ENCODE data around the gene NR2E1.

NR2E1 gene

GRCh38 chr6:108118810-108119768 lies 46.7 kb upstream of the NR2E1 start:
- no peak for TF ChIP-seq CTCF (IDR thresholded peaks at IDR 0.05; ENCODE audit: low read depth, low read length)
- H3K27me3 ChIP-seq (ENCODE audit: insufficient read depth, low read depth, severe bottlenecking), result peaks cover 5% of the 10 kb centered on the region

GRCh38 chr6:108119769-108120141 lies 46.1 kb upstream of the NR2E1 start:
- no peak for DNase-seq
- Histone ChIP-seq H3K27me3 (ENCODE audit: insufficient read depth, low read depth, severe bottlenecking) (peaks cover 5% of the 10 kb centered on the region), H3K9me3 (ENCODE audit: severe bottlenecking) (no peaks in the 10 kb centered on the region), H3K4me3 (ENCODE audit: low read depth, low read length) (no peak overlapping the region), H3K27ac (no peak overlapping the region), H3K36me3 (no peaks in the 10 kb centered on the region)
- no peak for TF ChIP-seq CTCF (IDR thresholded peaks at IDR 0.05; ENCODE audit: low read depth, low read length)

More at GRCh38 chr6:108118810-108119768, 46.7 kb upstream of the NR2E1 start:
- no peak for DNase-seq
- Histone ChIP-seq H3K4me3 (ENCODE audit: low read depth, low read length) (no peak overlapping the region), H3K9me3 (ENCODE audit: severe bottlenecking) (no peaks in the 10 kb centered on the region), H3K27ac (no peak overlapping the region), H3K36me3 (no peaks in the 10 kb centered on the region)

- TF ChIP-seq CTCF (IDR thresholded peaks at IDR 0.05; ENCODE audit: low read depth, low read length), result no peak
- H3K36me3 ChIP-seq, result no peaks in the 10 kb centered on the region
- no peaks in the 10 kb centered on the region for H3K9me3 ChIP-seq (ENCODE audit: severe bottlenecking)
- no peak overlapping the region for H3K4me3 ChIP-seq (ENCODE audit: low read depth, low read length)
- no peak overlapping the region for H3K27ac ChIP-seq
- peaks cover 5% of the 10 kb centered on the region for H3K27me3 ChIP-seq (ENCODE audit: insufficient read depth, low read depth, severe bottlenecking)
- DNase-seq, result no peak
Observed at GRCh38 chr6:108120311-108120710, 45.5 kb upstream of the NR2E1 start.

GRCh38 chr6:108121612-108122011 lies 44.2 kb upstream of the NR2E1 start:
- Histone ChIP-seq H3K27ac (no peak overlapping the region), H3K36me3 (no peaks in the 10 kb centered on the region), H3K27me3 (ENCODE audit: insufficient read depth, low read depth, severe bottlenecking) (peaks cover 2% of the 10 kb centered on the region), H3K4me3 (ENCODE audit: low read depth, low read length) (no peak overlapping the region), H3K9me3 (ENCODE audit: severe bottlenecking) (no peaks in the 10 kb centered on the region)
- TF ChIP-seq CTCF (IDR thresholded peaks at IDR 0.05; ENCODE audit: low read depth, low read length), result no peak
- DNase-seq, result no peak

GRCh38 chr6:108123481-108123929 lies 42.3 kb upstream of the NR2E1 start:
- Histone ChIP-seq H3K27ac (no peak overlapping the region), H3K36me3 (no peaks in the 10 kb centered on the region), H3K27me3 (ENCODE audit: insufficient read depth, low read depth, severe bottlenecking) (no peaks in the 10 kb centered on the region), H3K9me3 (ENCODE audit: severe bottlenecking) (no peaks in the 10 kb centered on the region), H3K4me3 (ENCODE audit: low read depth, low read length) (no peak overlapping the region)
- no peak for DNase-seq
- no peak for TF ChIP-seq CTCF (IDR thresholded peaks at IDR 0.05; ENCODE audit: low read depth, low read length)
